Glutamatergic neuron (in vitro differentiated cells): ENCODE data around the gene ITPRID2. TPM values are rescaled to one million over a fixed set of nuclear protein-coding genes. Genes with fewer than 3 reads are reported as not detected.

ENCODE experiments used
- DNase-seq: peaks from one replicate; pipeline ENCODE4 v3.0.0; 2022
- H3K27ac Mint-ChIP-seq: one replicate; pipeline ENCODE4 v1.8.0; 2020; ENCODE audit warnings: mild to moderate bottlenecking, mixed read lengths, inconsistent platforms; ENCODE audit not compliant: unreplicated experiment
- H3K27me3 Mint-ChIP-seq: one replicate; pipeline ENCODE4 v1.8.0; 2020; ENCODE audit warnings: mild to moderate bottlenecking, moderate library complexity, mixed read lengths, inconsistent platforms; ENCODE audit not compliant: unreplicated experiment
- H3K36me3 Mint-ChIP-seq: one replicate; pipeline ENCODE4 v1.8.0; 2020; ENCODE audit warnings: mild to moderate bottlenecking, mixed read lengths, inconsistent platforms; ENCODE audit not compliant: unreplicated experiment
- H3K4me1 Mint-ChIP-seq: one replicate; pipeline ENCODE4 v1.8.0; 2020; ENCODE audit warnings: mild to moderate bottlenecking, low read depth, mixed read lengths, inconsistent platforms; ENCODE audit not compliant: unreplicated experiment
- H3K4me3 Mint-ChIP-seq: one replicate; pipeline ENCODE4 v1.8.0; 2020; ENCODE audit warnings: mild to moderate bottlenecking, mixed read lengths, inconsistent platforms; ENCODE audit not compliant: unreplicated experiment
- H3K9me3 Mint-ChIP-seq: one replicate; pipeline ENCODE4 v1.8.0; 2020; ENCODE audit warnings: mild to moderate bottlenecking, moderate library complexity, mixed read lengths, inconsistent platforms; ENCODE audit not compliant: unreplicated experiment
- CTCF ChIP-seq: fragments of 200-600 bp; sonication (generic); IDR thresholded peaks from one replicate; pipeline ENCODE4 v1.5.0; 2021; ENCODE audit not compliant: partially characterized antibody, unreplicated experiment
- long read RNA-seq: library from polyadenylated mRNA; unstranded; transcript quantifications from one replicate; pipeline ENCODE4 v2.0.0, GENCODE V29; 2020; ENCODE audit not compliant: unreplicated experiment
- total RNA-seq: library from RNA; stranded (reverse); fragmentation: NEBNext Ultra II Directional; extraction: Animal tissue kit (Norgen Biotek cat#: 25700); gene quantifications from one replicate; pipeline ENCODE4 v1.2.1, GENCODE V29; 2021; ENCODE audit not compliant: unreplicated experiment

The ITPRID2 gene
- total RNA-seq: 32.8 TPM
- long read RNA-seq, partial matches to known transcripts: 0 of 2 reads
- long read RNA-seq, other reads (novel, unspliced or antisense): 1 of 2 reads

GRCh38 chr2:181891258-181891965, at the start of gene ITPRID2:
TSS of gene ITPRID2 (plus strand) at chr2:181891730. CDS start at chr2:181892067, 337 bp downstream.
- Mint-ChIP-seq H3K36me3 (no peaks in the 10 kb centered on the region), H3K9me3 (peaks cover 9% of the 10 kb centered on the region), H3K4me3 (peak within 1 kb of the TSS; percentile 96), H3K4me1 (peaks cover 4% of the 10 kb centered on the region), H3K27me3 (peaks cover 6% of the 10 kb centered on the region), H3K27ac (peak within 1 kb of the TSS; percentile 88)
- DNase-seq: peak; percentile 86
- peak; percentile 9 for TF ChIP-seq CTCF

GRCh38 chr2:181844551-181845290, 46.8 kb upstream of the ITPRID2 start:
- DNase-seq: no peak
- no peaks in the 10 kb centered on the region for H3K36me3 Mint-ChIP-seq
- no peaks in the 10 kb centered on the region for H3K27me3 Mint-ChIP-seq
- peaks cover 8% of the 10 kb centered on the region for H3K4me1 Mint-ChIP-seq
- H3K9me3 Mint-ChIP-seq: no peaks in the 10 kb centered on the region
- H3K4me3 Mint-ChIP-seq: no peak overlapping the region
- H3K27ac Mint-ChIP-seq: no peak overlapping the region
- TF ChIP-seq CTCF: no peak

GRCh38 chr2:181846399-181847197, 44.9 kb upstream of the ITPRID2 start:
- peaks cover 8% of the 10 kb centered on the region for H3K4me1 Mint-ChIP-seq
- H3K4me3 Mint-ChIP-seq: no peak overlapping the region
- no peak for DNase-seq
- TF ChIP-seq CTCF: no peak
- no peaks in the 10 kb centered on the region for H3K27me3 Mint-ChIP-seq
- H3K36me3 Mint-ChIP-seq: no peaks in the 10 kb centered on the region
- no peaks in the 10 kb centered on the region for H3K9me3 Mint-ChIP-seq
- no peak overlapping the region for H3K27ac Mint-ChIP-seq

- Mint-ChIP-seq H3K4me1 (peaks cover 8% of the 10 kb centered on the region), H3K4me3 (no peak overlapping the region), H3K27me3 (no peaks in the 10 kb centered on the region), H3K27ac (no peak overlapping the region), H3K36me3 (no peaks in the 10 kb centered on the region), H3K9me3 (no peaks in the 10 kb centered on the region)
- DNase-seq: no peak
- no peak for TF ChIP-seq CTCF
Measured at GRCh38 chr2:181847198-181847556, 44.4 kb upstream of the ITPRID2 start.
